GM21717 (cell line): ENCODE data around the gene METTL8.

Source experiments
- ATAC-seq: cut with Tn5 transposase; IDR thresholded peaks from one replicate; pipeline ENCODE4 v1.9.1; 2021; ENCODE audit warnings: mild to moderate bottlenecking, moderate library complexity; ENCODE audit not compliant: unreplicated experiment

The METTL8 gene

DNA sequence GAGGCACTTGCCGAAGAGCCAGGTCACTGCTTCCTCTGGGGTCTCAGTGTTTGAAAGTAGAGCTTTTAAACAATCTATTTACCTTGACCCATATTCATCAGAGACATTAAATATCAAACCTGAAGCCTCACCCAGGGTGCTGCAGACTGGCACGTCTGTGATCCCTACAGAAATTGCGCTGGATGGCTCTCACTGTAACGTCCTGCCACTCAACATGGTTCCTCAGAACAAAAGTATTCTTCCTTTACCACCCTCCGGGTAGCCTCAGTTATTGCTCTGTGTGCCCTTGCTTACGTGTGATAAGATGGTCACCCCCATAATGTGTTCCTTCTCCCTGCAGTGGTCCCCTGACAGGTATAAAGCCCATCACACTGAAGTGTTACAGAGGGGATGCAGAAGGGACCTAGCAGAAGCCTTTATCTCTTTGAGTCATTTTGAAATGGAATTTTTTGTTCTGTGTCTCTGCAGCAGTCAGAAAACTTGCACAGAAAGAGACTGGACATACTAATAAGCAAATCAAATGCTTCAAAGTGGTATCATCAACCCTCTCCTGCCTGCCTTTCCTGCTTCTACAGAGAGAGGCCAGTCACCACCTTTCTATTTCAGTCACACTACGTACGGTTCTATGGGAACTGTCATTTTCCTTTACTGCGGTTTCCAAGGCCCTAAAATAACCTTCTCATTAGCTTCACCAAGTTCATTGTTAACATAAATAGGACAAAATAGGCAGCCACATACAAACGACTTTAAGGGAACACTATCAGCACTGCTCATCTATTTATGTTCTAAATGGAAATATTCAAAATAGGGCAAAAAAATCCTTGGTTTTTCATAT is 86.8 kb downstream of the METTL8 start:
- ATAC-seq, result peak; percentile 67

DNA sequence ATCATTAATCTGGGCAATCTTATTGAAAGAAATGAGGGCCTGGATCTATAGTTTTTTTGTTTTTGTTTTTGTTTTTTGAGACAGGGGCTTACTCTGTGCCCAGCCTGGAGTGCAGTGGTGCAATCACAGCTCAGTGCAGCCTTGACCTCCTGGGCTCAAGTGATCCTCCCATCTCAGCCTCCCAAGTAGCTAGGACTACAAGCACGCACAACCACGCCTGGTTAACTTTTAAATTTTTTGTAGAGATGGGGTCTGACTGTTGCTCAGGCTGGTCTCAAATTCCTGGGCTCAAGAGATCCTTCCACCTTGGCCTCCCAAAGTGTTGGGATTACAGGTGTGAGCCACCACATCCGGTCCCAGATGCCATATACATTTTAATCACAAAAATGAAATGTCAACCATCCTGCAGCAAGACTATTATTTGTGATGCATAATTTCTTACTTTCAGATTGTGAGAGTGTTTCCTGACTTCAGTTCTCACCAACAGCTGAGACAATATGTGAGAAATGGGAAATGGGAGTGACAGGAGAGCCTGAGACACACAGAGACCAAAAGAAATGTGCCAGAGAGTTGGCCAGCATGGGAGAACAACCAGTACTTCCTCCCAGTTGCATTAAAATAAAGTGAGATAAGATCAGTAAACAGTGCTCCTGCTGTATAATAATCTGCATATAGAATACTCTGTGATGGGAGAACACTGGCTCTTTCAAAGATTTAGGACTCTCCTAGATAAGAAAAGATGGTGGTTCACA is 87.6 kb downstream of the METTL8 start:
- ATAC-seq, result no peak

DNA sequence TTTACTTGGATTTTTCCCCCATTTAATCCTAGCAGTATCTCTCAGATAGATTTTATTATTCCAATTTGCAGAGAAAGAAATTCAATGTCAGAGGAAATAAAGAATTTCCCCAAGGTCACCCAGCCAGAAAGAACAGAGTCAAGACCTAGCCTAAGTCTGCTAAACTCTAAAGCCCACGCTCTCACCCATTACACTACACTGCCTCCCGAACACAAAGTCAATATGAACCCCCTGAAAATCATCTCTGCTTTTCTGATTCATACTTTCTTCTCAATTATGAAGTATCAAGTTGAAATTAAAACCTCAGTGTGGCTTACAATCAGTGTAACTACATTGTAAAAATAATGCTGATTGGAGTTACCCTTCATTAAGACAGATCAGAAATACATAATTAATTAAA is 89.6 kb downstream of the METTL8 start:
- no peak for ATAC-seq

DNA sequence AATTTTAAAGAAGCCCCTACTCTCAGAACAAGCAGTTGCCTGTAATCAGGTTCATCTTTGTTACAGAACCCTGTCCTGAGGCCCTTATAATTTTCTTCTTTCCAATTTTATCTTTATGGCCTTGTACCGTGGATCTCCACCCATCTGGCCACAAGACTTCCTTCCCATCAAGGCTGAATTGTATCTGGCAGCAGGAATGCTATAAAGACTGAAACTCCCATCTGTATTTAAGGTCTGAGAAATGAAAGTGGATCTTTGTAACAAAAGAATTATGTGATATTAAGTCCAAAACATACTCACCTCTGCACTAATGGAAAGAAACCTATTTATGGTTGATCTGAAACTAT is 91.8 kb downstream of the METTL8 start:
- ATAC-seq, result no peak

DNA sequence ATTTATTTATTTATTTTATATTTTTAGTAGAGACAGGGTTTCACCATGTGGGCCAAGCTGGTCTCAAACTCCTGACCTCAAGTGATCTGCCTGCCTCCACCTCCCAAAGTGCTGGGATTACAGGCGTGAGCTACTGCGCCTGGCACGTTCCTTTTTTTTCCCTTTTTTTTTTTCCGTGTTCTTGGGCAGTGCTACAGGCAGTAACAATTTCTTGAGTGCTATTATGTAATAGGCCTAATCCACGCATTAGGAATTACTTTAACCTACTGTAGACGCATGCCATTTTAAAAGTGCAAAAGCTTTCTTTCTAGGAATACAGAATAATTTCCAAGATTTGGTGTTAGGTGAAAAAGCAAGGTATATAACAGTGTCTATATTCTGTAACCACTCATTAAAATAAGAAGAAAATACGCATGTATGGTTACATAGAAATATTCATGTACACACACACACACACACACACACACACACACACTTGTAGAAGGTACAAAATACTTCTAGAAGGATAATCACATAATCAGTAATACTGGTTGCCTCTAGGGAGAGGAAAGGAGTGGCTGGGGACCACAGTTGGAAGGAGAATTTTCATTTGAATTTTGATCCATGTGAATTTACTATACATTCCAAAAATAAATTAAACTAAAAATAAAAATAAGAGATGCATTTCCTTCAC is 92.3 kb downstream of the METTL8 start:
- no peak for ATAC-seq

GRCh38 chr2:171334946-171335345 is 98.8 kb downstream of the METTL8 start:
- ATAC-seq, result no peak

DNA sequence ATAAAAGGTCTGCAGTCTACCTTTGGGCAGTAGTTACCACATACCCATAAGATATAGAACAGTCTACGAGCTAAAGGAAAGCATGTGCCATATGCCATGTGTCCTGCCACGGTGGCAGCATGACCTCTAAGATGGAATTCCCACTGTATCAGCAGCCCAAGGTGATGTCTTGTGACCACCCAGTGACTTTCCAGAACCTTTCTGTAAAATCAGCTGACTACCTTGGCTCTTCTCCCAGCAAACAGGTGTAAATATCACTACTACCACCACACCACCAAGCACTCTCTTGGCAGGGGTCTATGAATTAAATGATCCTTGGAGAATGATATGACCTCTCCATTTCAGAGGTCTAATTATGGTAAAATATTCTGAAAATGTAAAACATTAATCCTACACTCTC is 99.6 kb downstream of the METTL8 start:
- ATAC-seq, result no peak

GRCh38 chr2:171330155-171330956 is 103.4 kb downstream of the METTL8 start:
- ATAC-seq, result no peak

DNA sequence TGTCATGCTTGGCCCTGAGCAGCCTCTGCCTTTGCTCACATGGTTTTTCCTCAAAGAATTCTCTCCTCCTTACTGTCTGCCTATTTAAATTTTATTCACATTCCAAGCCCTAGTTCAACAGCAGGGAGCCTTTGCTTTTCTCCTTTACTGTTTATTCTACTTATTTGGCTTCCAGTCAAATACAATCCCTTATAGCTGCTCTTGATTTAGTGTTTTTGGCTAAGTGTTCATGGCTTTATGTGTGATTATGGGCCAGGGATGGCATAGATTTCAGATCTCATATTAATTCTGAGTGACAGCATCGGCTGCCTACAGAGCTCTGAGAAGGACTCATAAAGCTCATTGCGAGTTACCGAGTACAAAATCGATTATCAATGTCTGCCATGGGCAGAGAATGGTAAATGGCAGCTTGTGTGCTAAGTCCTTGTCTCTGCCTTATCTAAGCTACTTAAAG is 106.7 kb downstream of the METTL8 start:
- ATAC-seq, result no peak

GRCh38 chr2:171325886-171326585 is 107.8 kb downstream of the METTL8 start:
- ATAC-seq, result peak; percentile 40

DNA sequence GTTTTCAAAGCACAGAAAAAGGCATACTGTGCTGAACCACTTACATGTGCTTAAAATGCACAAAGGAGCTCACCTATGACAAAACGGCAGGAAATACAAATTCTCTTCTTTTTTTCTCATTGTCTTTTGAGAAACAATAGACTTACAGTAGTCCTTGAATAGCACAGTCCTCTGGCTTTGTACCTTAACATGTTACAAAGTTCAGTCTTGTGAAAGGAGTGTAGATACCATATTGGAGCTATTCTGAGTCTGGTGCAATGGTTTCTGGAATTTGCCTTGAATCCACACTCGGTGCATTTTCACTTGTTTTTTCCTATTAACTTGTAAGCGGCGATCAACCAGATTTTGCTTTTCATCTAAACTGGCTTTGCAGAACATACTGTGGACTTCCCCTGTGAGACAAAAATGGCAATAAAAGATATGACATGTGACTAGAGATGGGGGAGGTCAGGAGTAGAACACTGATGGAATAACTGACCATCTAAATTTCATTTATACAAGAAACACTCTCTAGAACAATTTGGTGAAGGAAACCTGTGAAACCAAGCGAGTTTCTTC is 109.7 kb downstream of the METTL8 start:
- no peak for ATAC-seq

- no peak for ATAC-seq
Measured at GRCh38 chr2:171322928-171323327, 110.9 kb downstream of the METTL8 start.

GRCh38 chr2:171320731-171321130 is 113.1 kb downstream of the METTL8 start:
- ATAC-seq, result no peak

DNA sequence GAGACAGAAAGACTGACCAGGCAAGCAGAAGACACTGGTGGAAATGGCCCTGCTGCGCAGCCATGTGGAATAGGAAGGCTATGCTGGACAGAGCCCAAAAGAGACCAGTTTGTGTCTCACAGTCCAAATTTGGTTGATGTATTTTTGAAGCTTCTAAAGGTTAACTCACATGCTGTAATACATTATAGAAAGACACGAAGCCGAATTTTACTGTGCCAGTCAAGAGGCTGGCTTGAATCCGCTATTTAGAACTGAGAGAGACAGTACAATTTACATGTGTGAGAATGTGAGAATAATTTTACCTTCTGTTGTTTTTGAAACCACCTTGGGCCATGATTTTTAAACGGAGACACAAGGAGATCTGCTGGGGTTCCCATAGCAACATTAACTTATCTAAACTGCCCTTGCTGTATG is 113.6 kb downstream of the METTL8 start:
- peak; percentile 25 for ATAC-seq

GRCh38 chr2:171319164-171319810 is 114.5 kb downstream of the METTL8 start:
- peak; percentile 48 for ATAC-seq

- no peak for ATAC-seq
Measured at GRCh38 chr2:171318463-171318934, 115.3 kb downstream of the METTL8 start.

DNA sequence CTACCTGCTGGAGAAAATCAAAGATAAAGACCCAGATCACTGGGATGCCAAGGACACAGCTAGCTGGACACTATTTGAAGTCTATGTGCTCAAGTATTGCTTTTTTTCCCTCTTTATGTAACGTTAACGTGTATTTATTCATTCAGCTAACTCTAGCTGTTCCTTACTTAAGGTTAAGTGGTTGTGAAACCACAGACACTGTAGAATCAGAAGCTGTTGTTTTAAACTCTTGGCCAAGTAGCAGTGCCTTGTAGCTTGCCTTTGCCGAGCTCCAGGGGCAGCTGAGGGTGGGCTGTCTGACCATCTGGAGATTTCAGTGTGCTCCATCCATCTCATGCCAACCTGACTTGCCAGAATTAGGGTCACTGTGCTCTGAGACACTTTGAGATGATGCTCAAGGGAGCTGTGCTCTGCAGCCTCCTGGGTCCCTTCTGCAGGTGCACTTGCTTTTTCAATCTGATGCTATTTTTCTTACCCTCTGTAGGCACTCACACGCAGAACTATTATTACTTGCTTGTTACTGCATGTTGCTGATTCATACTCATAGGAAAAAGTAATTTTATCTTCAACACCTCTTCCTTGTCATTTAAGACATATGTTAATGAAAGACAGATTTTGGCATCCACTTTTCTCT is 116.2 kb downstream of the METTL8 start:
- no peak for ATAC-seq

- no peak for ATAC-seq
Measured at GRCh38 chr2:171316755-171317337, 116.9 kb downstream of the METTL8 start.
